Activated CD4-positive, alpha-beta T cell treated with anti-CD3 and anti-CD28 coated beads, Interleukin-2, amount 50 U/mL, for 4 hours (primary cell): ENCODE data around the gene SLIT3.
"Not testable (repeated sequence)": the region's sequence is repeated elsewhere in the genome, so short reads cannot be mapped to it uniquely, and the experiment has no call there.

Experiments
- DNase-seq, 2 experiments: peaks; one replicate each; pipeline ENCODE4 v3.0.0-alpha.2; 2020

Gene SLIT3

GRCh38 chr5:169168280-169168679 is 132.7 kb downstream of the SLIT3 start:
- no peak for DNase-seq

GRCh38 chr5:169166078-169166477 is 134.9 kb downstream of the SLIT3 start:
- DNase-seq = no peak

GRCh38 chr5:169165052-169165451 is 135.9 kb downstream of the SLIT3 start:
- DNase-seq = no peak

GRCh38 chr5:169164481-169164925 is 136.4 kb downstream of the SLIT3 start:
- DNase-seq = no peak

GRCh38 chr5:169162407-169162806 is 138.5 kb downstream of the SLIT3 start:
- DNase-seq = no peak

- DNase-seq = no peak
These were observed 139.8 kb downstream of the SLIT3 start for GRCh38 chr5:169161022-169161680.

GRCh38 chr5:169160405-169160901 is 140.5 kb downstream of the SLIT3 start:
- no peak for DNase-seq

- no peak for DNase-seq
These were observed 142.2 kb downstream of the SLIT3 start for GRCh38 chr5:169158764-169159163.

GRCh38 chr5:169157064-169157463 is 143.9 kb downstream of the SLIT3 start:
- DNase-seq = no peak

GRCh38 chr5:169154679-169155078 is 146.3 kb downstream of the SLIT3 start:
- no peak for DNase-seq

- DNase-seq = no peak
These were observed 147.5 kb downstream of the SLIT3 start for GRCh38 chr5:169153405-169153804.

GRCh38 chr5:169152946-169153345 is 148.0 kb downstream of the SLIT3 start:
- DNase-seq = no peak

- no peak for DNase-seq
These were observed 148.5 kb downstream of the SLIT3 start for GRCh38 chr5:169152453-169152852.

GRCh38 chr5:169151051-169151805 is 149.7 kb downstream of the SLIT3 start:
- DNase-seq = no peak

- no peak for DNase-seq
These were observed 150.8 kb downstream of the SLIT3 start for GRCh38 chr5:169150108-169150507.

GRCh38 chr5:169149317-169149716 is 151.6 kb downstream of the SLIT3 start:
- DNase-seq = no peak

- no peak for DNase-seq
These were observed 152.7 kb downstream of the SLIT3 start for GRCh38 chr5:169148138-169148740.

- DNase-seq = no peak
These were observed 153.4 kb downstream of the SLIT3 start for GRCh38 chr5:169147534-169147933.

GRCh38 chr5:169146158-169146557 is 154.8 kb downstream of the SLIT3 start:
- no peak for DNase-seq

GRCh38 chr5:169142264-169142970 is 158.5 kb downstream of the SLIT3 start:
- DNase-seq = no peak

- not testable (repeated sequence) for DNase-seq
These were observed 160.7 kb downstream of the SLIT3 start for GRCh38 chr5:169140215-169140614.

GRCh38 chr5:169139480-169140050 is 161.4 kb downstream of the SLIT3 start:
- no peak for DNase-seq

GRCh38 chr5:169133531-169133930 is 167.4 kb downstream of the SLIT3 start:
- no peak for DNase-seq
